Activated CD4-positive, alpha-beta T cell treated with anti-CD3 and anti-CD28 coated beads for 48 hours (primary cell): ENCODE results near the gene IKZF2.
A peak's percentile ranks its signal among the peaks of the same experiment; 100 is the strongest.
"Not testable (repeated sequence)": the region's sequence is repeated elsewhere in the genome, so short reads cannot be mapped to it uniquely, and the experiment has no call there.

Experiments used
- DNase-seq: peaks from one replicate; pipeline ENCODE4 v3.0.0-alpha.2; 2020

IKZF2 gene

DNA sequence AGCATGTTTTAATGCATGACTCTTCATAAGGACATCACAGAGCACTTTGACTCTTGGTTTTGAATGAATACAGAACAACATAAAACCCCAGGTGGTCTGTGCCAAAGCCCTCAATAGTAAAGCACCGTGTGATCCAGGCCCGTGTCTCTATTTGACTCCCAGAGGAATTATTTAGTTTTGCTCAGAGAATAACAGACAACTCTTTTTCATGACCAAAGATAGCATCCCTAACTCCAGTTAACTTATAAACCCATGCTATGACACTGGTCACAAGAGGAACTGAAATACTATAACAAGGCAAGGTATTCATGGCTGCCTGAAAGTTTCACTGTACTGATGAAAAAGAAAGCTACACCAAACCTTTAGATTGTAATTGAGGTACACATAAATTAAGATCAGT is 128.4 kb downstream of the IKZF2 start:
- no peak for DNase-seq

DNA sequence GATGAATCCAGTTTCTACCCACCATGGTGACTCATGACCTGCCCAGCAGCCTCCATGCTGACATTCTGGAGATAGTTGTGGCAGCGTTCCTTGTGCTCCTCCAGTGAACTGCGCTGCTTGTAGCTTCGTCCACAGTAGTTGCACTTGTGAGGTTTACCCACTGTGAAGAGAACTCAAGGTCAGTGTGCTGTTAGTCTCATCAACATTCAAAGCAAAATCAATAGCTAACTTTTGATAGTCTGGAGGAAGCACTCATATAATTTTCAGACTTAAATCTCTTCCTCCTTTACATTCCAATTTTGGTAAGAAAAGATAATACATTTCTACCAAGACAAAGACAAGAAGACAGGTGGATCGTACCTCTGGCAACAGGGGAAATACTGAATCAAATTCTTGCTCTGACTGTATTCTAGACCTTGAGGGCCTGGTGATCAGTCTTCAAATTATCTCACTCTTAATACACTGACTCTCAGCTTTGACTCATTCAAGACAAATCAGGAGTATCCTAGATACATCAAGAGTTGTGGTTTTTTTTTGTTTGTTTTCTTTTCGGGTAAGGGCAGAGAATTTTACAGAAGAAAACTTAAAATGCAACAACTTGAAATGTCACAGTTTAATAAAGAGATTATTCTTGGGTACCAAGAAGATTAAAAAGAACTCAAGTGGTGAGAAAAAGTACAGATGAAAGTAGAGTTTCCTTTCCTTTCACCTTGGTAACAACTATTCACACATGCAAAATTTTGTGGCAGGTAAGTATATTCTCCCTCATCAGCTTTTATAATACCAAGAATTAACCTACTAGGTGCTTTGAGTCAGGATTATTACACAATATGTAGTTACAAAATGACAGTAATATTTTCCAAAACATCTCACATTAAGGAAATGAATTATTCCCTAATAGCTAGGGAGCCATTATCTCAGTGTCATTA is 129.2 kb downstream of the IKZF2 start:
- peak; percentile 33 for DNase-seq

DNA sequence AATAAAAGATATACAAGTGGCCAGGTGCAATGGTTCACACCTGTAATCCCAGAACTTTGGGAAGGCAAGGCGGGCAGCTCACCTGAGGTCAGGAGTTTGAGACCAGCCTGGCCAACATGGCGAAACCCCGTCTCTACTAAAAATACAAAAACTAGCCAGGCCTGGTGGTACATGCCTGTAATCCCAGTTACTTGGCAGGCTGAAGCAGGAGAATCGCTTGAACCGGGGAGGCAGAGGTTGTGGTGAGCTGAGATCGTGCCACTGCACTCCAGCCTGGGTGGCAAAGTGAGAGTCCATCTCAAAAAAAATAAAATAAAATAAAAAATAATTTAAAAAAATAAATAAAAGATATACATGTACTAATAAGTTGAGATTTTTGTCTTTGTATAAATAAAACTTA is 130.5 kb downstream of the IKZF2 start:
- not testable (repeated sequence) for DNase-seq

DNA sequence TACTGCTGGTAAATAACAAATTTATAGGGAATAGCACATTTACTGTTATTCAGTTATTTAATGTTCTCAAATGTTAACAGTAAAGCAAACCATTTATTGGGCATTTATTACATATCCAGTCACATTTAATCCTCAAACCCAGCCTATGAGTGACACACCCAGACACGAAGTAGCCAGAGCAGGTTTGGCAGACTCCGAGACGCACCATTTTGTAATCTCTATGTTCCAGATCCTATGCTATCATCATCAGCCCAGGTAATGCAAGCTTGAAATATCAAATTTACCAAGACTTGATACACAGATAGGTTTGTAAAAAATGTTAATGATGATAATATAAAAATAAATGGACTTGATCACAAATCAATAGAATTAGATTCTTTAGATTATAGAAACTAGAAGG is 131.1 kb downstream of the IKZF2 start:
- no peak for DNase-seq

DNA sequence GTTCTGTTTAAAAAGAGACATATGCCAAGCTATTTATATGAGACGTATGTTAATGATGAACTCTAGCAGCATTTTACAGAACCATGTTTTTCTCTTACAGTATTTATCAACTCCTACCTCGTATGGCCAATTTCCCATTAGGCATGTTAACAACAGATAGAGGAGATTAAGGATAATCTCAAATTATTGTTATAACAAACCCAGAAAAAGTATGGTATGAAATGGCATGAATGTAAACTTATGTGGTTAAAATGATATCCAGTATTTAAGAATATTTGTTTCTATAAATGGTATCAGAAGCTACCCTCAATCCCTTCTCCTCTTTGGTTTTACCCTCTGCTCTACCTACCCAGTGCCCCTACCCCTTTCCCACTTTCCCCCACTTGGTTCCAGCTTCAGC is 132.0 kb downstream of the IKZF2 start:
- no peak for DNase-seq

DNA sequence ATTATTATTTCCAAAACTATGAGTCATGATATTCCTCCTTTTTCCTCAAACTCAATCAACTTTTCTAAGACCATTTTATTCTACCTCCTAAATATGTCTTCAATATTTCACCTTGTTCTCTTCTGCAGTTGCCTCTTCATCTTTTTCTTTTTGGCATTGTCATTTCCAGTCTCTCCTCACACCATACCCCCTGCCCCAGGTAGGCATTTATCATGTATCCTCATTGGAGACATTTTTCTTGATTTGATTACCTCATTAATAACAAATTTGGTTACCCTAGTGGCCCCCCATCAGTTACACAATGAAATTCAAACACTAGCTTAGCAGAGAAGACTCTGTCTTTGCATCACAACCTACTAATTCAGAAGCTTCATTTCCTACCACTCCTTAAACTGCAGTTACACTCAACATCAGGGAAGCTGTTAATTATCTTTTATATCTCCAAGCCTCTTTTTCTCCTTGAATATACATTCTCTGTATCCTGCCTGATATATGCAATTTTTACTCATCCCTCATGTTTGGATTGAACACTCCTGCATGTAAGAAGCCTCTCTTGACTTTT is 133.0 kb downstream of the IKZF2 start:
- DNase-seq, result no peak

DNA sequence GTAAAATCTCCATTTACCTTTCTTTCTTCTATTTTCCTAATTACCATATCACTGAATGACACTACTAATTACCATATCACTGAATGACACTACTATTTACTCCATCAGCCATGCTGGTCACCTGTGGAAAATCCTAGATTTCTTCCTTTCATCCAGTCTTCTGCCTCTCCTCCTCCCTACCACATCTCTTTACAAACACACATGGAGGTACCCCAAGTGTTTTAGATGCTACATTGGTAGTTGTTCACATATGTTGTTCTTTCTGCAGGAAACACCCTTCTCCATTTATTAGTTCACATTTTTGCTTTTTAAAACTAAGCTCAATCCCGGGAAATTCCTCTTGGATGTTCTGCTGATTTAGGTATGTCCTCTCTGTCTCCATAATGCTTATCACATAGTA is 134.0 kb downstream of the IKZF2 start:
- DNase-seq, result no peak

DNA sequence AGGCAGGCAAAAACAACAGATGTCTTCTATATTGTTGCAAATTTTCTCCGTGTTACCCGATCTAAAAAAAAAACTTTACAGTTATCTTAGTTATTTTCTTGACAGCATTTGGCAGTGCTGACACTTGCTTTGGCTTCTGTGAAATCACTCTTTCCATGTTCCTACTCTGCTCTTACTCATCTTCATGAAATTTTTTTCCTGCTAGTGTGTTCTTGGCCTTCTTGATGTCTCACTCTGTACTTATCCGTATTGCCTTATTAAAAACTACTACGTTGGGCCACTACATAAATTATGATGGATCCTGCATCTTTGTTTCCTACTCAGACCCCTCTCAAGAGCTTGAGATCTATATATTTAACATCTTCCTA is 134.4 kb downstream of the IKZF2 start:
- DNase-seq, result no peak

DNA sequence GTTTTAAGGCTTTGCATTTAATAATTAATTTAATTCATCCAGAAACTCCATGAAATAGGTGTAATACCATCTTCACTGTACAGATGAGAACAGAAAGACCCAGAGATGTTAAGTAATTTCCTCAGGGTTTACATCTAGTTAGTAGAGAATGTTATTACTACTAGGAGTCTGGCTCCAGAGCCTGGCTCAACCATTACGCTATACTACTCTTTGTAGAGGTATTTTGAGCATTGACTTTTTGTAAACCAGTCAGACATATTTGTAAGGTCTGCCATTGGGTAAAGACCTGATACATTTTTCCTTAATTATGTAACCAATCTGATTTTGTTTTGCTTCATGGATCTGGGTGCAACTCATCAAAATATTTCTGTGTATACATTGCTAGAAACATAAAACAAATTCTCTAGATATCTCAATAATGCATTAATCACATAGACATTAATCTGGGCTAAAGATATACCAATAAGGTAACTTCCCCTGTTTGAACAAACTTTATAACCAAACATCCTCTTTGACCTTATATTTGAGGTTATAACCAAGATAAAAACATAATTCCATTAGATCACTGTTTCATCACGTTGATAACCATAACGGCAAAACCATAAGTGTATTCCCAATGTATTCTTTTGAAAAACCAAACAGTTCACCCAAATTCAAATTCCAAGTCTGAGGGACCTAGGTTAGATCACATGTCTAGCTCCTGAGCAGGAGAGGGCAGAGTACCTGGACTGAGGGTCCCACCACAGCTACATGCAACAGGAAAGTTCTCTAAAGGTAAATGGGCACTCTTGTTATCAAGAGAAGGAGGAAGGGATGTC is 135.0 kb downstream of the IKZF2 start:
- no peak for DNase-seq

DNA sequence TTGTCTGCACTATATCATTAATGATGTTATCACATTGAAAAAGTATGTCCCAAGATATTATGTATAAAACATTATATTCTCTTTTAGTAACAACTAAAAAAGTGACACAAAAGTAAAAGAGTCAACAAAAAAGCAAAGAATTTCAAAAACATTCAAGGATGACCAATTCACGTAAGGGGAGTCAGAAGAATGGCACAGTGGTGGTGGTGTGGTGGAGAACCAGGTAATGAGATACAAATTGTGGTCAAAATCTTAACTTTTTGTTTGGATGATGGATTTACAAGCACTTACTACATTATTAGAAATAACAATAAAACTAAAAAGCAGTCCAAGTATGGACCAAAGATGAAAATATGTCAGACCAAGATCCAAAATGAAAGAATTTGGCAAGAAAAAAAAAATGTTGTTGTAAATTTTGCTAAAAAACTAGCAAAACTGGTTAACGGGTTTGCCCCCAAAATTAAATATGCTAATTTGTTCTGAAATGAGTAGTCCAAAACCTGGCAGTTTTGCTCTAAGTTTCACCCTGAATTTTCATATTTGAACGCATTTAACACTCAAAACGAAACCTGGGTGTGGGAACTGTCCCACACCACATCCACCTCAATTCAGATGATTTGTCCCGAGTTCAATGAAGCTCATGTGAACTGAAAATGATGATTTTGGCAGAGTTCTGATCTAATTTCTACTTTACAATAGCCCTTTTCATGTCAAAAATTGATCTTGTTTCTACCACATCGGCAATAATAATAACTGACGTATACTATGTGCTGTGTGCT is 135.8 kb downstream of the IKZF2 start:
- peak; percentile 53 for DNase-seq

DNA sequence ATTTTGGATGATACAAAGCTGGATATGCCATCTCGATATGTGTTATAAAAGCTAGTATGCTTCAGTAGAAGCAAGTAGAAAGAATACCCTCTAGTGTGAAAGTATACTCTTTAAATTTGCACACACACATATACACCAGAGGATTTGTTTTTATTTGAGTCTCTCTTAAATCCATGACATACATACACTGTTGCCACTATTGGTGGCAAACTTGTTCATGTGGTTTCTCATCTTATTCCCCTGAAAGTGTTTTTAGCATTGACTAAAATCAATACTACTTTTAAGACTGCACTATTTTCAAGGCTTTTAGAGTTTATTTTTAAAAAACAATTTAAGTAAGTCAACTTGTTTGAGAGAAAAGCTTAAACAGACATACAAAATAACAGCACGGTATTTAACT is 137.4 kb downstream of the IKZF2 start:
- no peak for DNase-seq

DNA sequence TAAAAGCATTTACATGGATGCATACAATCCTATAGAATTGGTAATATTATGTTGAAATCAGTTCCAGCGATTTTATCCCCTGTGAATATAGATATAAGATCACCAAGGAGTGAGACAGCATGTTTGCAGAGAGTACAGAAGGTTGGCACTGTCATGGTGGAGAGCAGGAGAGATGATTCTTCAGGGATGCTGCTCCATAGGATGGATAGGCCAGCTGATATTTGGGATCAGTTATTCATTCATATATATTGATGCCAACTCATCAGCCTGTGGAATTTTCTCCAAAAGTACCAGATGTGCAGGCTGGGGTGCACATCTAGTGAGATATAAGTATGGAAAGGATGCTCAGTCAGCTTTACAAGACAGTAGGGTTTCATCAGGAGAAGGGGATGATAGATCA is 139.9 kb downstream of the IKZF2 start:
- no peak for DNase-seq

DNA sequence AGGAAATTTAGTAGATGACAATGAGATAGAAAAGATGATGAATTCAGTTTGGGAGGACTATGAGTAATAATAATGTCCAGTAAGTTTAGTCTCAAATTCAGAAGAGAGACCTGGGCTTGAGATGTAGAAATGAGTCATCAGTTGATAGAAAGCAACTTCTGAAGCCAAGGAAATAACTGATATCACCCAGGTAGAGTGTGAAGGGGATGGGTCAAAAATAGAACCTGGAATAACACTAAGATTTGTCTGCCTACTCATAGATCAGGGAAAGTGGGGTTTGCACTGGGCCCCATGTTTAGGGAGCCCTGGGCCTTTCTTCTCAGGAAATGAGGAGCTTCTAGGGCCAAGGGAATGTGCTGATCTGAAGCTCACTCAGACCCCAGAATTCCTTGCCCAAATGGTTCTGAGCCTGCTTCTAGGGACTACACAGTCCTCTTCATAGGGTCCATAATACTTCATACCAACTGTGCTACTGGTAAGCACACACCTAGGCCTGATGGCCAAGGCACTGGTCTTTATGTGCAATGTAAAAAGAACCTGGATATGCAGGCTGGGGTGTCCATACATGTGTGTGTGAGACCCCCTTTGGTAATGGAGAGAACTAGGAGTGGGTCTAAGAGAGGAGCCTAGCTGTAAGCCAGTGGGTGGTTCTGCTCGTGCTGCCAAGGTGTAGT is 141.2 kb downstream of the IKZF2 start:
- DNase-seq, result no peak

DNA sequence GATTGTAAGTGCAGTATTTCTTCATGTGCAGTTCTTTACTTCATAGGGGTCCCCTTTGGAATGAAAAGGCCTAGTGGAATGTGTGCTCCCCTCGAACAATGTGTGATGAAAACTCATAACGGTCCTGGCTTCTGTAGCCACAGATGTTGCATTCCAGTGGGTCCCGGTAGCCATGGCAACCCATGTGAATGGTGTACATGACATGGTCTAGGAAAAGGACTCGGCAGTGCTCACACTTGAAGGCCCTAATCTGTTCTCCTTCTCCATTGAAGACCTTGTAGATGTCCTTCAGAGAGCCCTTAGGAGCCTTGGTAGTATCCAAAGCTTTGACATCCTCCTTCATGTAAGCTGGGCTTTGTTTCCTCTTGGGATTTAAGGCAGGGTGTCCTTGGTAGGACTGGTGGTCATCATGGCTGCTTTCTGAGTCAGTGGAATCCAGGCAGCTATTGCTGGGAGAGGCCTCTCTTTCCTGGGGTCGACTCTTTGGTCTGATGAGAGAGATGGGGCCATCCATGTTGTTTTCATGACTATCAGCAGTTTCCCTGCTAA is 144.0 kb downstream of the IKZF2 start:
- DNase-seq, result no peak

DNA sequence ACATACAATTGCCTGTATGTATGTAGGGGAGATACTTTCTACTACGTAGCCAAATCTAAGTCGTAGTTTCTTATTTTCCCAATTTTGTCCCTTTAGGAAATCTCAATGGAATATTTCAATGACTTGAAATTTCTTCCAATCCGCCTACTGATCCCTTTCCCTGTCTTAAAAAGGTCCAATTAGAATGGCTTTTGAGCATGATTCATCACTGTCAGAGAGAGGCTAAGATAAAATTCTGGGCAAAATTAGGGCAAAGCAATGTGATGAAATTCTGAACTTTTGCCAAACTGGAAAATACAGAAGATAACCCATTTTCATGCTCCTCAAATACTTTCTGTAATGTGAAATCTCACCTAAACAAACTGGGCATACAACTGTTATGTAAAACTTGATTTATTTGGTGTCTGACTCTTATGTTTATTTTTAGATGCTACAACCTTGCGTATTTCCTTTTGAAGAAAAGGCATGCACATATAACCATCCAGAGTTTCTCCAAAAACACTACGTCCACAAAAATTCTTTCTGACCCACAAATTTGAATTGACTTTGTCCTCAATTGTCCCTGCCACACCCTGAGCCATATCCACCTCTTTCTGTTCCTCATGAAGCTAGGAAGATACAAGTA is 147.1 kb downstream of the IKZF2 start:
- no peak for DNase-seq

DNA sequence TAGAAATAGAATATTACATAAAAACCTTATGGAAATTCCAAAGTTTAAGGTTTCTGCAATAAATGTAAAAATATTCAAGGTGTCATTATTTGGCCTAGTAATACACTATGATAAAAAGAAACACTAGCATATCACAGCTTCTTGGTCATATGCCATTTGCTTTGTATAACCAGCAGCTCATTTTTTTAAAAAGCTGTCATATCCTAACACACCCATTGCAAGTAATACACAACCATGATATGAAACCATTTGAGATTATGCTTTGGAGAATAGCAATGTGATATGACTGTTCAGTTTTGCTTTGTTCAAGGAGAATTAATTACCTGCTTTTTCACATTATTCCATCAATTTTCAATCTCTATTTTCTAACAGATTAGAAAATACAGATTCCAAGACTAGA is 149.0 kb downstream of the IKZF2 start:
- DNase-seq, result no peak

DNA sequence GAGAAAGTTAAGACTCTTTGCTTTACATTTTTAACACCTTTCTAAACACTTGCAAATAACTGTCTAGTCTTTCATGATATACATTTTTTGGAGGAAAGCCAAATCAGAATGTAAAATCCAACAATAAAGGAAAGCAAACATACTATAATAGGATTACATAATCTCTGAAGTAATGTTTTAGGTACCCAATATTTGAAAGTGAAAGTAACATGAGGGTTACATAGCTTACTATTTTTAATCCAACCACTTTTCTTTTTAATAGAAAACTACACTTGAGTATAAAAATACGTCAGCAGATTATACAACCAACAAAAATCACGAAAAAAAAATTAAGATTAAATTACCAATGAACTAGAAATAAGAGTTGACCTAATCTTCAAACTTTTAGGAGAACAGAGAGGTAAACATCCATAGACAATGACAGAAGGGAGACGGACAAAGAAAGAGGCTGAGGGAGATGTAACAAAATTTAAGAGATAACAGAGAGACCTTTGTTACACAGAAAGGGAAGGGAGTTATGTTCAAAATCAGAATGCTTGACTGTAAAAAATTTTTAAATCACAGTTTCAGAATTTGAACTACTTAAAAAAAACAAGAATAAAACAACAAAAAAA is 150.0 kb downstream of the IKZF2 start:
- DNase-seq, result no peak

DNA sequence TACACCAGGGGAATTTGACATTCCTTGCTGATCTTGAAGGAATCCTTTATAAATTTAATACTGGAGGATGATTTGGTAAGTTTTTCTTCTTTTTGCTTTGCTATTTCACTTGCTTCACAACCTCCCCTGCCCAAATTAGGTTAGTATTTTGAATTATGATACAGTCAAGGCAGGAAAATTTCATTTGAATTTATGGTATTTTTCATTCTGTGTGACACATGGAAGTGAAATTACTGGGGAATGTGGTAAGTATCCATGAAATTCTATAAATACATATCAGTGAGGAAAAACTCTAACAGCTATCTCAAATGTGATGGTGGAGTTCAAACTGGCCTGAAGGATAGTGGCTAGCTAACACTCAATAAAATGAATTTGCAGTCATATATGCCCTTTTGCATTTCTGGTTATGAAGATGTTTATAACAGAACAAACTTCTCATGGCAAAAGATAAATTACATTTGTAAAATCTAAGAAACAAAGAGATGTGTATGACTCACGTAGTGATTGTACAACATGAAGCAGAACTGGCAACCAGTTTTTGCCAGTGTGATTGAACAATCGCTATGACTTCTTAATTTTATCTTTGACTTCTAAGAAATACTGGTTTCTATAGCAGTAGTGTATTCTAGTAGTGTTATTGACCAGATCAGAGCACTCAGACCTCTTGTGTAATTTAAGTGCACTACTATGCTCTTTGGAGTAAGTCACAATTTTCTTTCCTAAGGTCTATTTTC is 152.6 kb downstream of the IKZF2 start:
- DNase-seq, result no peak

DNA sequence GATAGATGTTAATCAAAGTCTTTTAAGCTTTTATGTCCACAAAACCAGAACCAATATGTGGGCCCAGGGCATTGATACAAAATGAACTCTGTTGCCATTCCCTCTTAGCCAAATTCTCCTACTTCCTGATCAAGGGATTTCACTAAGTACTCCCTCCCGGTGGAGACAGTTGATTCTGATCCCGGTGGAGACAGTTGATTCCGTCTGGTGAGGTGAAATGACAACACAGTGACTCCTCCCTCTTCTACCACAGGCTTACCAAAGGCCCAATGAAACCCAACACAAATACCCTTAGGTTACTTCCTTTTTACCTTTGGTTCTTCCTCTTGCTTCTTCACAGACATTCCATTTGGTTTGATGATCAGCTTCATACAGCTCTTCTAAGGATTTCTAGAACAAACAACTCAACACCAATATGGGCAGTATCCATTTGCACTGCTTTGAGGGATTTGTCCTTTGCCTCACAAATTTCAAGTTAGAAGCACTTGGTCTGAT is 153.8 kb downstream of the IKZF2 start:
- DNase-seq, result no peak

DNA sequence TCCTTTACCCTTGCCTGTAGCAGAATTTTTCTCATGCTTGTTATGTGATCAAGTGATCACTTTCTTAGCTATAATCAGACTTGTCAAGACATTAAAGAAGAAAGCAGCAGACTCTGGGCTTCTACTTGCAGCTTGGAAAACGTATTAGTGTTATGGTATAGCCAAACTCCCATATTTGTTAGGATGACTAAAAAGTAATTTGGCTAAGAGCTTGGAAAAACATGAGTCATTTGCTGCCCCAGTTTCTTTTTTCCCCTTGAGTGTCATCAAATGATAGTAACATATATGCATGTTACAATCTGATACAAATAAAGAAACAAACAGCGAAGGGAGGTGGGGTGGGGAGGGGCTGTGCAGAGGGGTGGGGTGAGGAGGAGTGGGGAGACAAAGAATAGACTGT is 155.5 kb downstream of the IKZF2 start:
- no peak for DNase-seq
